K562 (cell line): Measurements from ENCODE around the gene APOL4. TPM values are rescaled to one million over a fixed set of nuclear protein-coding genes. Genes with fewer than 3 reads are reported as not detected.

Source experiments
- ATAC-seq: fragments of 200-7000 bp; cut with Tn5 transposase; 3 replicates; pipeline ENCODE4 v1.9.1; 2020; ENCODE audit warnings: moderate library complexity
- BruUV-seq: library from RNA; stranded (reverse); fragments of 400-500 nt; replicated peaks from 2 replicates; lab custom pipeline; 2021; lab: Mats Ljungman, UMichigan
- CTCF ChIA-PET: fragments of 300-600 bp; formaldehyde crosslinking; extraction: SDS; loops from one replicate; lab custom pipeline; 2021; ENCODE audit warnings: low intra/inter-chr PET ratio; lab: Yijun Ruan, JAX
- POLR2A ChIA-PET: fragments of 300-600, 350-650 bp; sonication (Branson Sonifier 250); formaldehyde crosslinking; extraction: SDS; loops from one replicate; lab custom pipeline; 2021; ENCODE audit warnings: antibody characterized with exemption, inconsistent platforms; lab: Yijun Ruan, JAX
- DNase-seq, 4 experiments: peaks; one replicate each; pipeline versions ENCODE4 v3.0.0 to v3.0.0-alpha.2; 2011 to 2018; ENCODE audit warnings: low spot score in 3 of 4, mixed read lengths in 3 of 4; ENCODE audit errors: extremely low read depth in 1 of 4
- FAIRE-seq: peaks from 2 replicates; lab custom pipeline; 2011; peaks lifted over from hg19 to GRCh38; lab: Jason Lieb, UNC
- H2AFZ ChIP-seq: 2 replicates; pipeline ENCODE4 v1.6.0; 2011; ENCODE audit warnings: low read depth, low read length, control low read depth, inconsistent platforms
- H3K27ac ChIP-seq: fragments of 200-600 bp; 3 replicates; pipeline ENCODE4 v1.8.0; 2011; ENCODE audit warnings: low read depth, mild to moderate bottlenecking, control low read depth, inconsistent platforms, low read length, moderate library complexity, mixed read lengths; ENCODE audit errors: extremely low read depth
- H3K27me3 ChIP-seq, 2 experiments: fragments of 300-600 bp in 1 of 2; 2 replicates in 1 of 2; 3 replicates in 1 of 2; pipeline versions ENCODE4 v1.6.0 to v1.8.0; 2011; ENCODE audit warnings: inconsistent platforms in 2 of 2, low read length in 2 of 2, mild to moderate bottlenecking in 1 of 2, mixed read lengths in 1 of 2, moderate library complexity in 1 of 2; ENCODE audit not compliant: control insufficient read depth in 2 of 2, insufficient read depth in 2 of 2
- H3K36me3 ChIP-seq: fragments of 300-600 bp; 3 replicates; pipeline ENCODE4 v1.8.0; 2011; ENCODE audit warnings: mild to moderate bottlenecking, low read length, inconsistent platforms; ENCODE audit not compliant: control insufficient read depth, insufficient read depth
- H3K4me1 ChIP-seq, 2 experiments: fragments of 200-600 bp in 1 of 2; replicated peaks in 1 of 2; 2 replicates in 1 of 2; 3 replicates in 1 of 2; pipeline versions ENCODE4 v1.5.1 to v1.8.0; 2011; ENCODE audit warnings: inconsistent platforms in 2 of 2, low read length in 2 of 2, mild to moderate bottlenecking in 1 of 2, mixed read lengths in 1 of 2, moderate library complexity in 1 of 2; ENCODE audit not compliant: control insufficient read depth in 2 of 2, insufficient read depth in 2 of 2
- H3K4me2 ChIP-seq: 2 replicates; pipeline ENCODE4 v1.6.1; 2011; ENCODE audit warnings: low read length, control low read depth, inconsistent platforms, mixed read lengths; ENCODE audit not compliant: insufficient read depth
- H3K4me3 ChIP-seq: fragments of 200-600 bp; sonication (generic), shearing (Covaris generic); 2 replicates; pipeline ENCODE4 v1.5.1; 2016; ENCODE audit warnings: control low read depth, inconsistent platforms
- H3K79me2 ChIP-seq: fragments of 200-600 bp; 3 replicates; pipeline ENCODE4 v1.8.0; 2011; ENCODE audit warnings: low read length, inconsistent platforms; ENCODE audit not compliant: control insufficient read depth, insufficient read depth
- H3K9ac ChIP-seq, 2 experiments: 2 replicates each; pipeline versions ENCODE4 v1.6.0 to v1.6.1; 2011; ENCODE audit warnings: low read depth in 2 of 2, low read length in 2 of 2, control low read depth in 1 of 2, inconsistent platforms in 1 of 2, mild to moderate bottlenecking in 1 of 2, mixed read lengths in 1 of 2; ENCODE audit not compliant: insufficient read depth in 1 of 2
- H3K9me1 ChIP-seq: one replicate; pipeline ENCODE4 v1.6.0; 2011; ENCODE audit warnings: inconsistent platforms, mild to moderate bottlenecking, low read length, moderate library complexity; ENCODE audit not compliant: control insufficient read depth, insufficient read depth
- H3K9me3 ChIP-seq: replicated peaks from 2 replicates; pipeline ENCODE4 v1.5.1; 2011; ENCODE audit warnings: low read depth, low read length, inconsistent platforms; ENCODE audit not compliant: control insufficient read depth, insufficient read depth
- H4K20me1 ChIP-seq: replicated peaks from 2 replicates; pipeline ENCODE4 v1.6.1; 2011; ENCODE audit warnings: low read length, inconsistent platforms, mixed read lengths; ENCODE audit not compliant: control insufficient read depth, insufficient read depth
- ATF1 ChIP-seq, 2 experiments: fragments of 450-650 bp in 1 of 2; IDR thresholded peaks; 2 replicates each; pipeline ENCODE4 v1.6.1; 2016; ENCODE audit warnings: missing compliant biosample characterization in 1 of 2, missing genetic modification characterization in 1 of 2
- DIDO1 ChIP-seq: fragments of 450-650 bp; IDR thresholded peaks from 2 replicates; pipeline ENCODE4 v1.6.1; 2016; ENCODE audit warnings: low read depth, missing biosample characterization, missing genetic modification characterization
- FOXP1 ChIP-seq: sonication (generic); formaldehyde crosslinking; IDR thresholded peaks from 2 replicates; pipeline ENCODE4 v1.8.0; 2022; ENCODE audit warnings: mild to moderate bottlenecking, missing genetic modification reagents
- KDM1A ChIP-seq, 2 experiments: fragments of 450-650 bp; IDR thresholded peaks; 2 replicates each; pipeline ENCODE4 v1.6.1; 2016; ENCODE audit warnings: mild to moderate bottlenecking in 2 of 2
- RBM39 ChIP-seq: fragments of 200-400 bp; formaldehyde crosslinking; optimal IDR thresholded peaks from 2 replicates; pipeline ENCODE3; 2018; ENCODE audit warnings: low read depth, low read length
- ZNF583 ChIP-seq: fragments of 250-450 bp; sonication (Bioruptor Pico); IDR thresholded peaks from 2 replicates; pipeline ENCODE4 v1.4.0; 2020
- WGBS: fragments of 100-300 bp; shearing (Covaris generic); methylation state at CpG from one replicate; pipeline ENCODE4 v1.1.6; 2016; ENCODE audit warnings: low coverage, mixed read lengths; ENCODE audit not compliant: insufficient coverage; ENCODE audit errors: missing lambda C conversion rate; 5-methylcytosine and 5-hydroxymethylcytosine counted together
- in situ Hi-C: fragments of 300-500 bp; cut with MboI; formaldehyde crosslinking; loops from 4 replicates; pipeline ENCODE4 v1.15.0; 2018; ENCODE audit warnings: inconsistent platforms, mixed read lengths
- intact Hi-C: fragments of 100-400 bp; cut with micrococcal nuclease; formaldehyde crosslinking; loops from 2 replicates; pipeline ENCODE4 v1.14.2; 2022
- polyA plus RNA-seq, 8 experiments: library from polyadenylated mRNA; depleted of rRNA in 4 of 8; stranded (reverse) in 5 of 8; unstranded in 3 of 8; fragments of >200 nt; fragmentation: Nextera tagmentation in 2 of 8; fragmentation: Illumina TruSeq in 1 of 8; extraction: Ambion mirVana in 2 of 8; extraction: Trizol in 1 of 8; gene quantifications; 2 replicates each; pipeline versions ENCODE4 v1.2.1 to v1.2.3, GENCODE V29; 2011 to 2014; ENCODE audit warnings: inconsistent platforms in 1 of 8, missing spikeins in 1 of 8
- total RNA-seq, 7 experiments: library from RNA; depleted of rRNA in 6 of 7; stranded (reverse); fragments of >200 nt in 6 of 7; fragmentation: Illumina TruSeq in 2 of 7; extraction: Trizol in 2 of 7; gene quantifications; 2 replicates each; pipeline versions ENCODE4 v1.2.1 to v1.2.3, GENCODE V29; 2011 to 2021; ENCODE audit warnings: low replicate concordance in 1 of 7
- TF ChIP-seq, protein P1 (sequence below): fragments of 450-650 bp; IDR thresholded peaks from one replicate; pipeline ENCODE4 v1.6.1; 2018; ENCODE audit warnings: mild to moderate bottlenecking, moderate library complexity; ENCODE audit not compliant: partially characterized antibody

The APOL4 gene
- total and polyA plus RNA-seq, 9 of the 15 experiments (the other 6 are each of a cell fraction or from before 2014, with no cell fraction given) = 6.5 to 15.0 (median 9.8) TPM

GRCh38 chr22:36215981-36216380 lies 14.4 kb upstream of the APOL4 start:
- H3K9me3 ChIP-seq = no peaks in the 10 kb centered on the region
- no peaks in the 10 kb centered on the region for H3K36me3 ChIP-seq
- no peak overlapping the region for H3K9ac ChIP-seq
- POLR2A ChIA-PET = no interaction called here
- BruUV-seq = no TSS peak
- intact Hi-C loops (no loop called here), in situ Hi-C loops (no loop called here)
- H3K79me2 ChIP-seq = no peaks in the 10 kb centered on the region
- H2AFZ ChIP-seq = no peak overlapping the region
- TF ChIP-seq ZNF583 (CRISPR knock-in tag) = no peak
- TF ChIP-seq KDM1A (IDR thresholded peaks at IDR 0.05) = peak; percentile 19 to 26; a peak in 1 of 4 replicates
- TF ChIP-seq, all 486 proteins: peak for 1
- no peak for FAIRE-seq
- CTCF ChIA-PET = no interaction called here
- Histone ChIP-seq H3K4me2 (no peak overlapping the region), H3K4me1 (peaks cover 0 to 5% of the 10 kb centered on the region in 2 experiments; a peak in 2 of 5 replicates), H3K27me3 (no peaks in the 10 kb centered on the region), H3K9me1 (no peaks in the 10 kb centered on the region), H3K4me3 (no peak overlapping the region), H3K27ac (no peak overlapping the region), H4K20me1 (no peaks in the 10 kb centered on the region)
- no peak for ATAC-seq
- WGBS = 0% methylated on average over 1 of the region's 2 CpGs
- no peak for DNase-seq

- H3K4me2 ChIP-seq = no peak overlapping the region
- DNase-seq (no peak), FAIRE-seq (no peak), ATAC-seq (no peak)
- no peaks in the 10 kb centered on the region for H3K27me3 ChIP-seq
- 25% methylated on average over 3 of the region's 4 CpGs for WGBS
- no peak overlapping the region for H3K9ac ChIP-seq
- no TSS peak for BruUV-seq
- no peaks in the 10 kb centered on the region for H3K36me3 ChIP-seq
- in situ Hi-C loops = no loop called here
- H4K20me1 ChIP-seq = no peaks in the 10 kb centered on the region
- POLR2A ChIA-PET = no interaction called here
- TF ChIP-seq ATF1 (CRISPR knock-in tag; IDR thresholded peaks at IDR 0.05) (no peak), ATF1 (tag; IDR thresholded peaks at IDR 0.05) (no peak), DIDO1 (tag) (no peak), RBM39 (no peak), FOXP1 (no peak)
- TF ChIP-seq, protein P1, sequence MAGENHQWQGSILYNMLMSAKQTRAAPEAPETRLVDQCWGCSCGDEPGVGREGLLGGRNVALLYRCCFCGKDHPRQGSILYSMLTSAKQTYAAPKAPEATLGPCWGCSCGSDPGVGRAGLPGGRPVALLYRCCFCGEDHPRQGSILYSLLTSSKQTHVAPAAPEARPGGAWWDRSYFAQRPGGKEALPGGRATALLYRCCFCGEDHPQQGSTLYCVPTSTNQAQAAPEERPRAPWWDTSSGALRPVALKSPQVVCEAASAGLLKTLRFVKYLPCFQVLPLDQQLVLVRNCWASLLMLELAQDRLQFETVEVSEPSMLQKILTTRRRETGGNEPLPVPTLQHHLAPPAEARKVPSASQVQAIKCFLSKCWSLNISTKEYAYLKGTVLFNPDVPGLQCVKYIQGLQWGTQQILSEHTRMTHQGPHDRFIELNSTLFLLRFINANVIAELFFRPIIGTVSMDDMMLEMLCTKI = no peak
- TF ChIP-seq, all 486 proteins: peak for 0
- Histone ChIP-seq H3K9me3 (peaks cover 2% of the 10 kb centered on the region; the same call in 1 of the 2 replicates), H3K9me1 (no peaks in the 10 kb centered on the region), H3K4me1 (peaks cover 0 to 5% of the 10 kb centered on the region in 2 experiments; a peak in 2 of 5 replicates), H2AFZ (no peak overlapping the region), H3K79me2 (no peaks in the 10 kb centered on the region), H3K27ac (no peak overlapping the region), H3K4me3 (no peak overlapping the region)
- CTCF ChIA-PET = no interaction called here
- intact Hi-C loops = no loop called here
Observed at GRCh38 chr22:36213586-36213985, 12.0 kb upstream of the APOL4 start.
